RWPE2 (cell line): ENCODE measurements around the gene ALPK1.

Source experiments
- ATAC-seq: fragments of 200-7000 bp; cut with Tn5 transposase; 3 replicates; pipeline ENCODE4 v1.9.1; 2021; ENCODE audit warnings: low read depth
- DNase-seq: peaks from one replicate; pipeline ENCODE4 v3.0.0-alpha.2; 2020; ENCODE audit warnings: low spot score
- H3K27ac ChIP-seq: fragments of 450-650 bp; 2 replicates; pipeline ENCODE4 v1.5.1; 2017; ENCODE audit warnings: mild to moderate bottlenecking; ENCODE audit not compliant: poor library complexity, severe bottlenecking
- H3K27me3 ChIP-seq: fragments of 250-450 bp; sonication (Bioruptor Pico); 2 replicates; pipeline ENCODE4 v1.5.1; 2021; ENCODE audit warnings: mild to moderate bottlenecking, moderate library complexity; ENCODE audit not compliant: insufficient read depth, poor library complexity, severe bottlenecking
- H3K36me3 ChIP-seq: fragments of 250-450 bp; sonication (Bioruptor Pico); 2 replicates; pipeline ENCODE4 v1.5.1; 2020; ENCODE audit warnings: low read depth, mild to moderate bottlenecking, moderate library complexity
- H3K4me1 ChIP-seq: fragments of 250-450 bp; sonication (Bioruptor Pico); 2 replicates; pipeline ENCODE4 v1.5.1; 2021; ENCODE audit warnings: mild to moderate bottlenecking, moderate library complexity; ENCODE audit not compliant: insufficient read depth, poor library complexity, severe bottlenecking
- H3K4me3 ChIP-seq: fragments of 250-450 bp; sonication (Bioruptor Pico); 2 replicates; pipeline ENCODE4 v1.5.1; 2021; ENCODE audit warnings: mild to moderate bottlenecking, moderate library complexity; ENCODE audit not compliant: severe bottlenecking
- H3K9me3 ChIP-seq: fragments of 250-450 bp; sonication (Bioruptor Pico); 2 replicates; pipeline ENCODE4 v1.5.1; 2021; ENCODE audit warnings: mild to moderate bottlenecking, moderate library complexity; ENCODE audit not compliant: severe bottlenecking
- TF ChIP-seq, protein P1 (sequence below): fragments of 450-650 bp; IDR thresholded peaks from one replicate; pipeline ENCODE4 v1.5.1; 2017; ENCODE audit warnings: mild to moderate bottlenecking, moderate library complexity; ENCODE audit not compliant: poor library complexity, severe bottlenecking

ALPK1 gene

DNA sequence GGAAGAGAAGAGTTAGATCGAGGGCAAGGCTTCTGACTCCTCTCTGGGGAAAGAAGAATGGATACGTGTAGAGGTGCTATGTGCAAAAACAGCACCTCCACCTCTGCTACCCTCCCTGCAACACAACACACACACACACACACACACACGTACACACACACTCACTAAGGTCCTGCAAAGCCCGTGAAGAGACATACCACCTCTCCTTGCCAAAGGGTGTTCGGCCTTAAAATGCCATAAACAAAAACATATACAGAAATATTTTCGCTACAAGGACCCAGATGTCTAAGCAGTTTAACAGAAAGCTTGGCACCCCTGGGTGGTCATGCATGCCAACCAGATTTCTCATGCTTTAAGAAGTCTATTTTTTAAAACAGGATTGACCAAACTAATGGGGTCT is 13.0 kb upstream of the ALPK1 start:
- TF ChIP-seq, protein P1, sequence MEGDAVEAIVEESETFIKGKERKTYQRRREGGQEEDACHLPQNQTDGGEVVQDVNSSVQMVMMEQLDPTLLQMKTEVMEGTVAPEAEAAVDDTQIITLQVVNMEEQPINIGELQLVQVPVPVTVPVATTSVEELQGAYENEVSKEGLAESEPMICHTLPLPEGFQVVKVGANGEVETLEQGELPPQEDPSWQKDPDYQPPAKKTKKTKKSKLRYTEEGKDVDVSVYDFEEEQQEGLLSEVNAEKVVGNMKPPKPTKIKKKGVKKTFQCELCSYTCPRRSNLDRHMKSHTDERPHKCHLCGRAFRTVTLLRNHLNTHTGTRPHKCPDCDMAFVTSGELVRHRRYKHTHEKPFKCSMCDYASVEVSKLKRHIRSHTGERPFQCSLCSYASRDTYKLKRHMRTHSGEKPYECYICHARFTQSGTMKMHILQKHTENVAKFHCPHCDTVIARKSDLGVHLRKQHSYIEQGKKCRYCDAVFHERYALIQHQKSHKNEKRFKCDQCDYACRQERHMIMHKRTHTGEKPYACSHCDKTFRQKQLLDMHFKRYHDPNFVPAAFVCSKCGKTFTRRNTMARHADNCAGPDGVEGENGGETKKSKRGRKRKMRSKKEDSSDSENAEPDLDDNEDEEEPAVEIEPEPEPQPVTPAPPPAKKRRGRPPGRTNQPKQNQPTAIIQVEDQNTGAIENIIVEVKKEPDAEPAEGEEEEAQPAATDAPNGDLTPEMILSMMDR: no peak
- DNase-seq (no peak), ATAC-seq (no peak)
- peak overlapping the region; percentile 30 for H3K27ac ChIP-seq
- peak overlapping the region; percentile 86 for H3K4me3 ChIP-seq
- H3K36me3 ChIP-seq: peaks cover 5% of the 10 kb centered on the region; the same call in 1 of the 2 replicates
- H3K9me3 ChIP-seq: no peaks in the 10 kb centered on the region
- H3K27me3 ChIP-seq: no peaks in the 10 kb centered on the region
- H3K4me1 ChIP-seq: no peaks in the 10 kb centered on the region

DNA sequence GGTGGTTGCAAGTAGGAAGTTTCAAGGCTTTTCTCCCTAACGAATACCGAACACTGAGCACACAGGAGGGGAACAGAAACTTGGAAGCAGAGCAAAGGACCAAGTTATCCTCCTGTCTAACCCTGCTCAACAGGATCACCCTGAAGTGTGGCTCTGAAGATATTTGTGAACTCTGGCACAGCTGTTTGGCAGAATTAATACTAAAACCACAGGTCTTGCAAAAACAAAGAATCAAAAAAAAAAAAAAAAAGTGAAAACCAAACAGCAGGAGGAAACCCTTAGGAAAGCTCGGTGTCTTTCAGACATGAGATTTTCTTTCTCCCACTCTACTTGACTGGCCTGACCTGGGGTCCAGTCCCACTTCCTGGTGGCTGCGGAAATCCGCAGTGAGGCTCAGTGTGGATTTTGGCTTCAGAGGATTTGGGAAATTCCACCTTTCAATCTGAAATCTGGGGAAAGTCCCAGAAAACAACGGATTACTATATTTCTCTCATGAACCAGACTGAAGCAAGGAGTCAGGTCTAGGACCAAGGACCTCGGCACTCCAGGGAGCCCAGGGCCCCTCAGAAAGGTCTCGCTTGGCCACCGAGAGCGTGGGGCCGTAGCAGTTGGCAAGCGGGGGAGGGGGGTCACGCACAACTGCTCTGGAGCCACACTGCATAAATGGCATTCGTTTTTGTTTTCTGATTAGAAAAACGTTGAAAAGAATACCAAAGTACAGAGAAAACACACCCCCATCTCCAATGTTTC is 12.3 kb upstream of the ALPK1 start:
- Histone ChIP-seq H3K4me1 (no peaks in the 10 kb centered on the region), H3K36me3 (peaks cover 5% of the 10 kb centered on the region; the same call in 1 of the 2 replicates), H3K4me3 (peak overlapping the region; percentile 86), H3K27me3 (no peaks in the 10 kb centered on the region), H3K9me3 (no peaks in the 10 kb centered on the region), H3K27ac (peak overlapping the region; percentile 30)
- no peak for DNase-seq
- TF ChIP-seq, protein P1: no peak
- no peak; the same call in 2 of the 3 replicates for ATAC-seq

DNA sequence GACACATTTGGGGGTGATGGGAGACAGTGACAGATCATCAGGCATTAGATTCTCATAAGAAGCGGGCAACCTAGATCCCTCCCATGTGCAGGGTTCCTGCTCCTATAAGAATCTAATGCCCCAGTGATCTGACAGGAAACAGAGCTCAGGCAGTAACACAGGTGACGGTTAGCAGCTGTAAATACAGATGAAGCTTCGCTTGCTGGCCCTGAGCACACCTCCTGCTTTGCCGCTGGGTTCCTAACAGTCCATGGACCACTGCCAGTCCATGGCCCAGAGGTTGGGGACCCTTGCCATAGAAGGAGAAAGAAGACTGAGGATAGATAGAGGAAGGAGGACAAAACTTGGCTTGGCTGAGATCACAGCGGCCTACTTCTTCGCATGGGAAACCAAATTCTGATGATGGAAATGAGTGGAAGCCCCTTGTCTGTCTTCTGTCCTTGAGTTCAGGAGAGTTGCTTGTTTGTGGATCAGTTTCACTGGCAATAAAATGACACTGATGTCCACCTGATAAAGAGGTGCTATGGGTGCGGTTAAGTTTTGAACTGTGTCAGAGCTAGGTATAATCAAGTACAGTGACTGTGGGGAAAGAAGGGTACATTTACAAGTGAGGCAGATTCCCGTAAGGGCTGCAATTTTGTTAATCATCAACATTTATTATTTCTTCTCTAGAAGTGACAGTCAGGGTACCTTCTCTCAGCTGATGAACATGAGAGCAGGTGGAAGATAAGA is 9.7 kb upstream of the ALPK1 start:
- H3K36me3 ChIP-seq: no peaks in the 10 kb centered on the region
- no peaks in the 10 kb centered on the region for H3K4me1 ChIP-seq
- H3K27me3 ChIP-seq: no peaks in the 10 kb centered on the region
- TF ChIP-seq, protein P1: no peak
- no peak overlapping the region for H3K4me3 ChIP-seq
- H3K27ac ChIP-seq: no peak overlapping the region
- no peak for DNase-seq
- no peak for ATAC-seq
- no peaks in the 10 kb centered on the region for H3K9me3 ChIP-seq

DNA sequence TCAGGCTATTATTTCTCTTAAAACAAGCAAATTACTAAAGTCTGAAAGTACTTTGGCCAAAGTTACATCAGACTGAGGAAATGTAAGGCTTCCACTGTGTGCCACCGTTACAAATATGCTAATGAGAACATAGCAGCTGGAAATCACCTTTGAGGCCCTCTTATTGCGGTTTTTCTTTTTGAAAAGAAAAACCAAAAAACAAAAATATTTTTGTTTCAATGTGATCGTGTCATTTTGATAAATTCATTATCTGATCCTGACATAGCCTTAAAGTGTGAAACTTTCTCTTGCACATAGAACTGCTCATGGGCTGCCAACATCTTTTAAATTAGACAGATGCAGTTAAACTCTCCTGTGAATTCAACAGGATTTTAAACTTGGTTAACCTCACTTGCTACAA is 8.7 kb upstream of the ALPK1 start:
- DNase-seq (no peak), ATAC-seq (no peak)
- Histone ChIP-seq H3K9me3 (no peaks in the 10 kb centered on the region), H3K27me3 (no peaks in the 10 kb centered on the region), H3K27ac (no peak overlapping the region), H3K36me3 (no peaks in the 10 kb centered on the region), H3K4me3 (no peak overlapping the region), H3K4me1 (no peaks in the 10 kb centered on the region)
- TF ChIP-seq, protein P1: no peak
